Mammary epithelial cell (primary cell): ENCODE data around the gene HDAC9.

Experiments
- EZH2 ChIP-seq: IDR thresholded peaks from 2 replicates; pipeline ENCODE4 v1.6.1; 2012; ENCODE audit warnings: low read length, inconsistent platforms, borderline replicate concordance
- TF ChIP-seq, protein P1 (sequence below), 2 donors: IDR thresholded peaks in 1 of 2; conservative IDR thresholded peaks in 1 of 2; 2 replicates each; pipeline ENCODE4 v1.5.1; 2011 to 2012; ENCODE audit warnings: inconsistent platforms in 2 of 2, low read length in 2 of 2, mild to moderate bottlenecking in 2 of 2, control low read depth in 1 of 2, low read depth in 1 of 2; ENCODE audit not compliant: insufficient read depth in 1 of 2; ENCODE audit errors: extremely low read depth in 1 of 2

DNA sequence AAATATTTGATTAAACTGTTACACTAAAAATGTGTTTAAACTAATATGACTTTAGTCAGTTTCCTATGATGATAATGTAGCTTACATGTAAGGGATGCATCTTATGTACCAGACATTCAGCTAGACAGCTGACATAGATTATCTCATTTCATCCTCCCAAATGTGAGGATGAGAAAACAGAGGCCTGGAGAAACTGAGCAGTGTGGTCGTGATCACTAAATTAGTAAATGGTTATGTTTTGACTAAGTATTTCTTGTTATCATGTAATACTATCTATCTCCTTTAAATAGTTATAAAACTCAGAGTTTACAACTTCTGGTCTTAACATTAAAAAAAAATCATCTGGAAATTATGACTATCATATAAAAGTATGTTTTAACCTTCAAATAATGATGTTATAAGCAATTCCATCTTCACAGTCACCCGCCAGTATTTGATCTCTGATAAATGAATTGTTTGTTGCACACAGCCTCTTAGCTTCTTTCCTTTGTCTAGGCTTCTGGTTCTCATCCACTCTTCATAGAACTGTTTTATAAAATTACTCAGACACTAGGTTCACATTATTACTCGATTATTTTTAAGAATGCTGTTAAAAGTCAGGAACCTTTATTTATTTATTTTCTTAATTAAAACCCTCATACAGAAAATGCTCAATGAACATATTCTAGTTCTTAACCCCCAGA, 33.6 kb upstream of the HDAC9 start:
- TF ChIP-seq, protein P1, sequence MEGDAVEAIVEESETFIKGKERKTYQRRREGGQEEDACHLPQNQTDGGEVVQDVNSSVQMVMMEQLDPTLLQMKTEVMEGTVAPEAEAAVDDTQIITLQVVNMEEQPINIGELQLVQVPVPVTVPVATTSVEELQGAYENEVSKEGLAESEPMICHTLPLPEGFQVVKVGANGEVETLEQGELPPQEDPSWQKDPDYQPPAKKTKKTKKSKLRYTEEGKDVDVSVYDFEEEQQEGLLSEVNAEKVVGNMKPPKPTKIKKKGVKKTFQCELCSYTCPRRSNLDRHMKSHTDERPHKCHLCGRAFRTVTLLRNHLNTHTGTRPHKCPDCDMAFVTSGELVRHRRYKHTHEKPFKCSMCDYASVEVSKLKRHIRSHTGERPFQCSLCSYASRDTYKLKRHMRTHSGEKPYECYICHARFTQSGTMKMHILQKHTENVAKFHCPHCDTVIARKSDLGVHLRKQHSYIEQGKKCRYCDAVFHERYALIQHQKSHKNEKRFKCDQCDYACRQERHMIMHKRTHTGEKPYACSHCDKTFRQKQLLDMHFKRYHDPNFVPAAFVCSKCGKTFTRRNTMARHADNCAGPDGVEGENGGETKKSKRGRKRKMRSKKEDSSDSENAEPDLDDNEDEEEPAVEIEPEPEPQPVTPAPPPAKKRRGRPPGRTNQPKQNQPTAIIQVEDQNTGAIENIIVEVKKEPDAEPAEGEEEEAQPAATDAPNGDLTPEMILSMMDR (conservative IDR thresholded peaks at IDR 0.05 in 1 of 2, IDR thresholded peaks at IDR 0.05 in 1 of 2; ENCODE audit: extremely low read depth in 1 of 2, insufficient read depth in 1 of 2, low read depth in 1 of 2, low read length in 2 of 2) = no peak
- no peak for TF ChIP-seq EZH2
